HepG2 (cell line): ENCODE data around the gene TMED3. TPM values are rescaled to one million over a fixed set of nuclear protein-coding genes. Genes with fewer than 3 reads are reported as not detected.

ENCODE experiments used
- ATF1 ChIP-seq: IDR thresholded peaks from 2 replicates; pipeline ENCODE4 v1.6.1; 2016; ENCODE audit warnings: mild to moderate bottlenecking, control low read depth
- FOSL1 ChIP-seq: sonication (generic); formaldehyde crosslinking; IDR thresholded peaks from 2 replicates; pipeline ENCODE4 v1.9.0; 2021; ENCODE audit warnings: missing genetic modification reagents, borderline replicate concordance
- HMG20B ChIP-seq: conservative IDR thresholded peaks from 2 replicates; pipeline ENCODE4 v1.6.1; 2016; ENCODE audit warnings: missing genetic modification reagents, missing compliant biosample characterization
- ISX ChIP-seq: sonication (generic); formaldehyde crosslinking; conservative IDR thresholded peaks from 2 replicates; pipeline ENCODE4 v1.5.0; 2020; ENCODE audit warnings: missing genetic modification reagents
- LCORL ChIP-seq, 2 experiments: fragments of 450-650 bp in 1 of 2; sonication (generic) in 1 of 2; formaldehyde crosslinking in 1 of 2; IDR thresholded peaks; 2 replicates each; pipeline versions ENCODE4 v1.5.0 to v1.6.1; 2017 to 2020; ENCODE audit warnings: antibody characterized with exemption in 1 of 2, missing genetic modification reagents in 1 of 2
- NONO ChIP-seq, 2 experiments: fragments of 450-650 bp in 1 of 2; sonication (generic) in 1 of 2; formaldehyde crosslinking in 1 of 2; IDR thresholded peaks in 1 of 2; conservative IDR thresholded peaks in 1 of 2; 2 replicates each; pipeline versions ENCODE4 v1.6.1 to v1.8.0; 2017 to 2022; ENCODE audit warnings: mild to moderate bottlenecking in 1 of 2, missing genetic modification reagents in 1 of 2, moderate library complexity in 1 of 2
- RBM39 ChIP-seq: fragments of 200-400 bp; formaldehyde crosslinking; IDR thresholded peaks from one replicate; pipeline ENCODE4 v1.6.1; 2018; ENCODE audit warnings: antibody characterized with exemption, mild to moderate bottlenecking, low read depth, low read length; ENCODE audit not compliant: poor library complexity, severe bottlenecking
- RFX1 ChIP-seq: fragments of 450-650 bp; IDR thresholded peaks from 2 replicates; pipeline ENCODE4 v1.6.1; 2017
- RFX3 ChIP-seq: IDR thresholded peaks from 2 replicates; pipeline ENCODE4 v1.6.1; 2016; ENCODE audit warnings: missing biosample characterization, missing genetic modification reagents
- SMAD3 ChIP-seq: sonication (generic); formaldehyde crosslinking; IDR thresholded peaks from 2 replicates; pipeline ENCODE4 v1.4.0; 2020; ENCODE audit warnings: missing genetic modification reagents
- SMC3 ChIP-seq: IDR thresholded peaks from 2 replicates; pipeline ENCODE4 v1.6.1; 2011; ENCODE audit warnings: low read length, improper control_type of control experiment
- SP140L ChIP-seq: sonication (generic); formaldehyde crosslinking; IDR thresholded peaks from 2 replicates; pipeline ENCODE4 v1.4.0; 2020; ENCODE audit warnings: missing genetic modification reagents, borderline replicate concordance
- STAG1 ChIP-seq: sonication (generic); formaldehyde crosslinking; IDR thresholded peaks from 2 replicates; pipeline ENCODE4 v1.4.0; 2020; ENCODE audit warnings: missing genetic modification reagents
- ZBTB20 ChIP-seq: sonication (generic); formaldehyde crosslinking; IDR thresholded peaks from 2 replicates; pipeline ENCODE4 v1.8.1; 2023; ENCODE audit warnings: missing genetic modification reagents, low read depth, mild to moderate bottlenecking, borderline replicate concordance
- ZBTB21 ChIP-seq: sonication (generic); formaldehyde crosslinking; IDR thresholded peaks from 2 replicates; pipeline ENCODE4 v1.4.0; 2020; ENCODE audit warnings: missing genetic modification reagents
- ZC3H4 ChIP-seq: sonication (generic); formaldehyde crosslinking; IDR thresholded peaks from 2 replicates; pipeline ENCODE4 v1.4.0; 2020; ENCODE audit warnings: missing genetic modification reagents, borderline replicate concordance
- ZNF326 ChIP-seq: sonication (generic); formaldehyde crosslinking; IDR thresholded peaks from 2 replicates; pipeline ENCODE4 v1.4.0; 2020; ENCODE audit warnings: missing genetic modification reagents, borderline replicate concordance
- ZNF432 ChIP-seq: sonication (generic); formaldehyde crosslinking; IDR thresholded peaks from 2 replicates; pipeline ENCODE4 v1.5.0; 2020; ENCODE audit warnings: missing genetic modification reagents, mild to moderate bottlenecking, borderline replicate concordance
- ZNF562 ChIP-seq: sonication (generic); formaldehyde crosslinking; IDR thresholded peaks from 2 replicates; pipeline ENCODE4 v1.8.0; 2022; ENCODE audit warnings: missing genetic modification reagents, borderline replicate concordance
- ZNF644 ChIP-seq: IDR thresholded peaks from 2 replicates; pipeline ENCODE4 v1.6.1; 2016; ENCODE audit warnings: low read depth
- ZNF674 ChIP-seq: sonication (generic); formaldehyde crosslinking; IDR thresholded peaks from 2 replicates; pipeline ENCODE4 v1.5.0; 2020; ENCODE audit warnings: low read depth, mild to moderate bottlenecking, missing genetic modification reagents
- ZNF776 ChIP-seq: sonication (generic); formaldehyde crosslinking; IDR thresholded peaks from 2 replicates; pipeline ENCODE4 v1.4.0; 2020; ENCODE audit warnings: mild to moderate bottlenecking, missing genetic modification reagents
- polyA plus RNA-seq, 8 experiments: library from polyadenylated mRNA; depleted of rRNA in 3 of 8; stranded (reverse) in 7 of 8; unstranded in 1 of 8; fragments of >200 nt; fragmentation: Illumina TruSeq in 4 of 8; extraction: Trizol in 4 of 8; gene quantifications; 2 replicates each; pipeline versions ENCODE4 v1.2.1 to v1.2.3, GENCODE V29; 2011 to 2016; ENCODE audit warnings: low read depth in 4 of 8, missing spikeins in 1 of 8, mixed read lengths in 1 of 8; ENCODE audit not compliant: insufficient read depth in 1 of 8
- total RNA-seq, 5 experiments: library from RNA; depleted of rRNA; stranded (reverse); fragments of >200 nt; fragmentation: Illumina TruSeq; extraction: Trizol; gene quantifications; 2 replicates each; pipeline ENCODE4 v1.2.3, GENCODE V29; 2016; ENCODE audit warnings: low read depth in 1 of 5
- TF ChIP-seq, protein P1 (sequence below): IDR thresholded peaks from 2 replicates; pipeline ENCODE4 v1.6.1; 2016; ENCODE audit warnings: missing compliant biosample characterization, missing genetic modification reagents, borderline replicate concordance
- TF ChIP-seq, protein P2 (sequence below): sonication (generic); formaldehyde crosslinking; IDR thresholded peaks from 2 replicates; pipeline ENCODE4 v1.4.0; 2020; ENCODE audit warnings: missing genetic modification reagents, mild to moderate bottlenecking, borderline replicate concordance
- TF ChIP-seq, protein P3 (sequence below): sonication (generic); formaldehyde crosslinking; IDR thresholded peaks from 2 replicates; pipeline ENCODE4 v1.5.0; 2020; ENCODE audit warnings: mild to moderate bottlenecking, missing genetic modification reagents
- TF ChIP-seq, protein P4 (sequence below): IDR thresholded peaks from 2 replicates; pipeline ENCODE4 v1.6.1; 2016; ENCODE audit warnings: missing compliant biosample characterization, missing genetic modification reagents, borderline replicate concordance

The TMED3 gene
- total and polyA plus RNA-seq, 2 of the 13 experiments (the other 11 are each of a cell fraction or from before 2014, with no cell fraction given) = 125 to 155 TPM

GRCh38 chr15:79283252-79284048, 27.5 kb upstream of the TMED3 start (continued):
- TF ChIP-seq ISX (CRISPR knock-in tag) (peak; percentile 84), ZBTB21 (no peak; the same call in 1 of the 2 replicates), ATF1 (CRISPR knock-in tag) (no peak), ZNF644 (no peak), ZNF776 (CRISPR knock-in tag) (0 out of 2 replicates have a peak, but pooled peaks have one; percentile 37), SP140L (CRISPR knock-in tag) (peak; percentile 92; the same call in 1 of the 2 replicates), ZNF326 (CRISPR knock-in tag) (no peak), SMC3 (no peak), RFX3 (CRISPR knock-in tag) (no peak), RBM39 (no peak), FOSL1 (CRISPR knock-in tag) (no peak), ZBTB20 (peak; percentile 62; the same call in 1 of the 2 replicates), HMG20B (CRISPR knock-in tag) (no peak), ZNF562 (CRISPR knock-in tag) (no peak), RFX1 (no peak), ZC3H4 (no peak), NONO (IDR thresholded peaks at IDR 0.05) (no peak), NONO (CRISPR knock-in tag; conservative IDR thresholded peaks at IDR 0.05) (no peak), STAG1 (no peak), ZNF432 (CRISPR knock-in tag) (no peak), SMAD3 (CRISPR knock-in tag) (no peak), LCORL (IDR thresholded peaks at IDR 0.05) (no peak), LCORL (CRISPR knock-in tag; IDR thresholded peaks at IDR 0.05) (no peak), ZNF674 (no peak)
- TF ChIP-seq, protein P1, sequence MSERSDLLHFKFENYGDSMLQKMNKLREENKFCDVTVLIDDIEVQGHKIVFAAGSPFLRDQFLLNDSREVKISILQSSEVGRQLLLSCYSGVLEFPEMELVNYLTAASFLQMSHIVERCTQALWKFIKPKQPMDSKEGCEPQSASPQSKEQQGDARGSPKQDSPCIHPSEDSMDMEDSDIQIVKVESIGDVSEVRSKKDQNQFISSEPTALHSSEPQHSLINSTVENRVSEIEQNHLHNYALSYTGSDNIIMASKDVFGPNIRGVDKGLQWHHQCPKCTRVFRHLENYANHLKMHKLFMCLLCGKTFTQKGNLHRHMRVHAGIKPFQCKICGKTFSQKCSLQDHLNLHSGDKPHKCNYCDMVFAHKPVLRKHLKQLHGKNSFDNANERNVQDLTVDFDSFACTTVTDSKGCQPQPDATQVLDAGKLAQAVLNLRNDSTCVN (CRISPR knock-in tag) = peak; percentile 84; the same call in 1 of the 2 replicates
- TF ChIP-seq, protein P2, sequence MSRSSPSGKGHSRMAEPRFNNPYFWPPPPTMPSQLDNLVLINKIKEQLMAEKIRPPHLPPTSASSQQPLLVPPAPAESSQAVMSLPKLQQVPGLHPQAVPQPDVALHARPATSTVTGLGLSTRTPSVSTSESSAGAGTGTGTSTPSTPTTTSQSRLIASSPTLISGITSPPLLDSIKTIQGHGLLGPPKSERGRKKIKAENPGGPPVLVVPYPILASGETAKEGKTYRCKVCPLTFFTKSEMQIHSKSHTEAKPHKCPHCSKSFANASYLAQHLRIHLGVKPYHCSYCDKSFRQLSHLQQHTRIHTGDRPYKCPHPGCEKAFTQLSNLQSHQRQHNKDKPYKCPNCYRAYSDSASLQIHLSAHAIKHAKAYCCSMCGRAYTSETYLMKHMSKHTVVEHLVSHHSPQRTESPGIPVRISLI (CRISPR knock-in tag) = no peak
- TF ChIP-seq, protein P3, sequence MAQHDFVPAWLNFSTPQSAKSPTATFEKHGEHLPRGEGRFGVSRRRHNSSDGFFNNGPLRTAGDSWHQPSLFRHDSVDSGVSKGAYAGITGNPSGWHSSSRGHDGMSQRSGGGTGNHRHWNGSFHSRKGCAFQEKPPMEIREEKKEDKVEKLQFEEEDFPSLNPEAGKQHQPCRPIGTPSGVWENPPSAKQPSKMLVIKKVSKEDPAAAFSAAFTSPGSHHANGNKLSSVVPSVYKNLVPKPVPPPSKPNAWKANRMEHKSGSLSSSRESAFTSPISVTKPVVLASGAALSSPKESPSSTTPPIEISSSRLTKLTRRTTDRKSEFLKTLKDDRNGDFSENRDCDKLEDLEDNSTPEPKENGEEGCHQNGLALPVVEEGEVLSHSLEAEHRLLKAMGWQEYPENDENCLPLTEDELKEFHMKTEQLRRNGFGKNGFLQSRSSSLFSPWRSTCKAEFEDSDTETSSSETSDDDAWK = no peak
- TF ChIP-seq, protein P4, sequence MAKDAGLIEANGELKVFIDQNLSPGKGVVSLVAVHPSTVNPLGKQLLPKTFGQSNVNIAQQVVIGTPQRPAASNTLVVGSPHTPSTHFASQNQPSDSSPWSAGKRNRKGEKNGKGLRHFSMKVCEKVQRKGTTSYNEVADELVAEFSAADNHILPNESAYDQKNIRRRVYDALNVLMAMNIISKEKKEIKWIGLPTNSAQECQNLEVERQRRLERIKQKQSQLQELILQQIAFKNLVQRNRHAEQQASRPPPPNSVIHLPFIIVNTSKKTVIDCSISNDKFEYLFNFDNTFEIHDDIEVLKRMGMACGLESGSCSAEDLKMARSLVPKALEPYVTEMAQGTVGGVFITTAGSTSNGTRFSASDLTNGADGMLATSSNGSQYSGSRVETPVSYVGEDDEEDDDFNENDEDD (CRISPR knock-in tag) = no peak
